ENCODE measurements around the gene CRADD.
"Not testable (repeated sequence)": the region's sequence is repeated elsewhere in the genome, so short reads cannot be mapped to it uniquely, and the experiment has no call there.

Gene CRADD

DNA sequence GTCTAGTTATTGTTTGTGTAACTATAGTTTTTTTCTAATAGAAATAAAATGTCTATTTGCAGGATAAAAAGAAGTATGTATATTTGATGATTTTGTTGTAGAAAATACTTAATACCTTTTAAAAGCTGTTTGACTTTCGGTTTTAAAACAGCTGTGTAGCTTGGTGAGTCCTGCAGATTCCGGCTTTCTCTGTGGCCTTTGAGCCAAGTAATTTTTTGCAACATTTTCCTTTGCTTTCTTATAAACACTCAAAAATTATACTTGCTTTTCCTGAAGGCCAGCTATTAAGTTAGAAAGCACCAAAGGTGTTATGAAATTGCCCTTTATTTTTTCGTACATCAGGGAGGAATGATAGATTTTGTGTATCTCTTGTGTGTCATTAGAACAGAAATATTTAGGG is 63.6 kb downstream of the CRADD start:
- no peak for DNase-seq

DNA sequence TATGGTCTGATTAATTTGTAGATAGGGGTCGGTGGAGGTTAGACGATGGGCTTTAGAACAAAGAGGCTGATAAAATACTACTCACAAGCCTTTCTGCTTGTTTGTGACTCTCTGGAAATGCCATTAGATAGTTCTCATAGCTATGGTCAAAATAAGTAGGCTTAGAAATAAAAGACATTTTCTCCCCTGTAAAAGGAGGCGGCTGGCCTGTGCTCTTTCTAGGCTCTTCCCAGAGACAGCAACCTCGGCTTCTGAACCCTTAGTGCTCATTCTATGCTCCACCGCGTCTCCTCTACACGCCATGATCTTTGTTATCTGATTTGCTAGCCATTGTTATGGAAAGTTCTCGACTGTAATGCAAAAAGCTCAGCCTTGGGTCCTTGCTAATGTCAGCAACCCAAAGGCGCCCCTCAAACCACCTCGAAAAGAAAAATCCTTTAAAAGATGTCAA is 64.5 kb downstream of the CRADD start:
- no peak for DNase-seq

DNA sequence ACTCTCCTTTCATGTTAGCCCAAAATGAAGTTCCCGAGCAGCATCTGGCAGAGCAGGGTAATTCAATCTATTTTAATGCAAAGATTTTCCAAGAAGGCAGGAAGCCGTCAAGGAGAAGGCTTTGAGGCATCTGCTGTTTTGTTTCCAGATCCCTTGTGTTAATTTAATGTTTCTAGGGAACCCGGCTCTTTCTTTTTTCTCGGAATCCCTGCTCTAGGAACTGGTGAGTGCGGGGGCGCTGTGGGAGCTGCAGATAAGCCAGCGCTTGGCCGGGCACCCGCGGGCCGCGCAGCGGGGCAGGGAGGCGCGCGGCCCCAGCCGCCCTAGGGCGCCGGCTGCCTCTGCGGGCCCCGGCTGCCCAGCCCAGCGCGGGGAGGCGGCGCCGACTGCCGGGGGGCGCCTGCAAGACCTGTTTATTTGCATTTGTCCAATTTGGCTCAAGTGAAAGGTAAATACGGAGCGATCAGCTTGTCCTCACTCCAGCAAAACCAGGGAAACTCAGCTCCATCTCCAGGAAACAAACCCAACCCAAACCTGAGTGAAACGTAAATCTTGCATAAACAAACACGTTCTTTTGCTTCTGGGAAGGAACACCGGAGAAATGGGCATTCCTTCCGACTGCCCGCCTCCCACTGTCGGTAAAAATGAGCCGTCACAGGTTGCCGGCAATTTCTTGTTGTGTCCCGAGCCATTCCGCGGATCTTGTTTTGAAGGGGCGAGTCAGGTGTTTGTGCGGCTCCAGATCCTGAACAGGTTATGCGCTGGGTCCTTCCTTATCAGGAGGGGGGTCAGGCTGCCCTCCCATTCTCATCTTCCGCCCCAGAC is 65.1 kb downstream of the CRADD start:
- DNase-seq = peak; percentile 43

DNA sequence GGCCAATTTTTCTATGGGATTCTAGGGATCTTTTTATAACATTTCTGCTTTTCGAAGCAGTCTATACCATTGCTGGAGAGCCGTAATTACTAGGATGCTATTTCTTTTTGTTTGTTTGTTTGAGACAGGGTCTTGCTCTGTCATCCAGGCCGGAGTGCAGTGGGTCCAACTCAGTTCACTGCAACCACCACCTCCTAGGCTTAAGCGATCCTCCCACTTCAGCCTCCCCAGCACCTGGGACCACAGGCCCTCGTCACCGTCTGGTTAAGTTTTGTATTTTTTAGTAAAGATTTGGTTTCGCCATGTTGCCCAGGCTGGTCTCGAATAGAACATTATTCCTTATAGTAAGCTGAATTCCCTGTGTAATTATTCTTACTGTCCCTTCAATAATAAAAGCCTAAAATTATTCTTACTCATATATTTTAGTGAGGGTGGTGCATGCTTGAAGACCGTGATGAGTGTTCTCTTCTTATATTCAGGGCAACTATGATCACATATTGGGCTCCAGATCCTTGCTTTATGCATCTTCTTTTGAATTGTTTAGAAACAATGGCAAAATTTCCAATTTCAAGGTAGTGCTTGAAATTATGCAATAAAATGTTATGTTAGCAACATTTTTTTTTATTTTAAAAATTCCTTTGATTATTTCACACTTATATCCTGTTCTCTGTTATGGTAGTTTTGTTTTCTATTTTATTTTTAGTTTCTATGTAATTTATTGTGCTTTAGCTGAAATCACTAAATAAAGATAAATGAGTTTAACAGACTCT is 66.2 kb downstream of the CRADD start:
- DNase-seq = no peak

DNA sequence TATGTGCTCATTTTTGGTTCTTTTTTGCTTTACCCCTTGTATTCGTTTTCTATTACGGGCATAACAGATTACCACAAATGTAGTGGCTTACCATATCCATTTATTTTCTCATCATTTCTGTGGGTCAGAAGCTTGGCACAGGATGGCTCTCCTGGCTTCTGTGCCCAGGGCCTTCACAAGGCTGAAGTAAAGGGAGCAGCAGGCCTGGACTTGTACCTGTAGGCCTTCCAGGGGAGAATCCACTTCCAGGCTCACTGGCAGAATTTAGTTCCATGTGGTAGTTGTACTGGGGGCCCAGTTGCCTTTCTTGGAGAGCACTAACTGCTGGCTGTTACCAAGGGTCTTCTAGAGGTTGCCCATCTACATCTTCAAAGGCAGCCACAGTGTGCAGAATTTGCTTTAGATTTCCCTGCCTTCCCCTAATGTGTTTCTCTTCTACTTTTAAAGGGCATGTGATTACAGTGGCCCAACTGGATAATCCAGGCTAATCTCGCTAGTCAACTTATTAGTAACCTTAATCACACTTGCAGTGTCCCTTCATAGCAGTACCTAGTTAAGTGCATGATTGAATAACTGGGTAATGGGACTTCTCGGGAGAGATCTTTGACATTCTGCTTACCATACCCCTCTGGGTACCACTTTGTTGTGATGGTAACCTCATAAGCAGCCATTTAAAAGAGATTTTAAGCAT is 67.0 kb downstream of the CRADD start:
- no peak for DNase-seq

DNA sequence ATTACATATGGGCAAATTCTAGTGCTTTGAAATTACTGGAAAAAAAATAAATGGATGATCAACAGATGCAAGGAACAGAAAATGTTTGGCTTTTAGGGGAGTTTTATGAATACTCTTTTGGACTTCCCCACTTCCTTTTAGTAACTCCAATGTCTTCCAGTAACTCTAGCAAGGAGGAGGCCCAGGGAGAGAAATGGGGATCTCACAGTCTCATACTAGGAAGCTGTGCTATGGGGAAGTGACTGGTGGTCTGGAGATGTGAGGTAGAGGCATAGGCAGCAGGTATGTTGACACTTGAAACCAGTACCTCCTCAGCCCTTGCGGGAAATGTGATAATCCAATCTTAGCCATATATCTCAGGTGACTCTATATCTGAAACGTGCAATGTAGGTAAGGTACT is 68.1 kb downstream of the CRADD start:
- DNase-seq = no peak

DNA sequence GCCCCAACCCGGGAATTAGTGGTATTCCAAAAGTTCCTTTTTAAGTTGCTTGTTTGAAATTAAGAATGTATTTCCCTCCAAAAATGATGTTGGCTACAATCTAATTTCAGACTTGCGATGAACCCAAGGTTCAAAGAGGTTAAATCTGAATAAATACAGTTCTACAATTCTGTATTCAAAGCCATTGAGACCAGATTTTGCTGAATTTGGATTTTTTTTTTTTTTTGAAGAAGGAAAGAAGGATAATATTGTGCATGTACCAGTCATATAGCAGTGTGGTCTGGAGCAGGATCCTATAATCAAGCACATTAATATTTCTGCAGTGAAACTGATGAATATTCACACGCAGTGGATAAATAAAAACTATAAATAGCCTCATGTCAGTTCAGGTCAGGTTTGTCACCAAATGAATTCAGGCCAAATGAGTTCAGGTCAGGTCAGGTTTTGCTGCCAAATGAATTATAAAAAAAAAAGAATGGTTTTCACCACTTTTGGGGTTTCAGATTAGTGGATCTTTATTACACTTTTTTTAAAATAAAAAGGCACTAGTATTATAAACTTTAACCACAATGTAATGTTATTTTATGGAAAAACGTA is 69.5 kb downstream of the CRADD start:
- DNase-seq = no peak

DNA sequence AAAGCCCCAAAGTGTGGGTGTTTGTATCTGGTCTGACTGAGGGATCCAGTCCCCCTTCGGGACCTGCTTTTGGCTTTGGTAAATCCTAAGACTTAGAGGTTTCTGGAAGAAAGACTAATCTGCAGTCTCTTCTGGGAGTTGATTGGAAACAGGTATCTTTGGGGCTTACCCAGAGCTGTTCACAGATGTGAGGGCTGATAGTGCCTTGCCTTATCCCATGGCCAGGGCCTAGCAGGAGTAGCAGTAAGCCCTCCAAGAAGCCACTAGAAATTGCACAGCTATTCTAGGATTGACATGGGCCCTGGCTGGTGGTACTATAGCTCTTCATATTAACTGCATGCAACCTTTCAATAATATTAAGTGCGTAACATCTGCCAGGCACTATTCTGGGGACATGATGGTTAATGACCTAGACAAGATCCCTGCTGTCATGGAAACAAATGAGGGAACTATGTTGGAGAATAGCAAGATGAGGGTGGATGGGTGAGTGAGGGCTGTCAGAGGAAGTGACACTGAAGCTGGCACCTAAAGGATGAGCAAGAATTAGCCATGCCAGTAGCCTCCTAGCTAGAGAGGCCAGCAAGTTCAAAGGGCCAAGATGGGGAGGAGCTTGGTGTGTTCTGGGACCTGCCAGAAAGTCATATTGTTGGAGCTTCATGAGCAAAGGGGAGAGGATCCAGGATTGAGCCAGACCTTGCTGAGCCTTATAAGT is 71.7 kb downstream of the CRADD start:
- no peak for DNase-seq

DNA sequence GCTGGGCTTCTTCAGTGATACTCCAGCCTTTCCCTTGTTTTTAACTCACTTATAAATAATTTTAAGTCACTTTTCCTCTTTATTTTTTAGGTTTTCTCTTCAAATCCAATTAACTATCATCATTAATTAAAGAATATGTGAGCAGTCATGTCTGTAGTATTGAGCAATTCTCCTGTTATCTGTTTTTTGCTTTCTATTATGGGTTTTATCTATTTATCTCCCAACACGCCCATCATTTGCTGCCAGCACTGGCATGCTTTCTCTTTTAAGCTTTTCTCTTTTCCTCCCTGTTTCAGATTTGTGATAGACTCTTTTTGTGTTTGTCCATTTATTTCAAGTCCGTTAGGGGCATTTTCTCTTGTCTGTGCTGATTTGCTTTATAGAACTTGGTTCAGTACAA is 72.3 kb downstream of the CRADD start:
- no peak for DNase-seq

DNA sequence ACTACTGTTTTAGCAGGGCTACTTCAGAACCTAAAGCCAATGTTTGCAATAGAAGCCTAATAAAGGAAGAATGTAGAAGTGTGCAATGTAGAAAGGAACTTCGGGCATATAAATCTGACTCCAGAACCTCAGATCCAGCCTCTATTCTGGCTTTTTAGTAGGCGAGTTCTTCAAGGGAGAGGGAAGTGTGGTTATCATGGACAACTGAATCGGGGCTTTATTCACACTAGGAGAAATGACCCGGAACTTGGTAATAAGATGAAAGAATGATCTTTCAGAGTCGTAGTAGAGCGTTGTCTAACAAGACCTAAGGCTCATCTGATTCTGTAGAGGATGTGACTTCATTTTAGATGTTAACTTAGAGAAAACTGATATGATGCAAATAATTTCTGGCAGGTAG is 72.9 kb downstream of the CRADD start:
- DNase-seq = no peak

DNA sequence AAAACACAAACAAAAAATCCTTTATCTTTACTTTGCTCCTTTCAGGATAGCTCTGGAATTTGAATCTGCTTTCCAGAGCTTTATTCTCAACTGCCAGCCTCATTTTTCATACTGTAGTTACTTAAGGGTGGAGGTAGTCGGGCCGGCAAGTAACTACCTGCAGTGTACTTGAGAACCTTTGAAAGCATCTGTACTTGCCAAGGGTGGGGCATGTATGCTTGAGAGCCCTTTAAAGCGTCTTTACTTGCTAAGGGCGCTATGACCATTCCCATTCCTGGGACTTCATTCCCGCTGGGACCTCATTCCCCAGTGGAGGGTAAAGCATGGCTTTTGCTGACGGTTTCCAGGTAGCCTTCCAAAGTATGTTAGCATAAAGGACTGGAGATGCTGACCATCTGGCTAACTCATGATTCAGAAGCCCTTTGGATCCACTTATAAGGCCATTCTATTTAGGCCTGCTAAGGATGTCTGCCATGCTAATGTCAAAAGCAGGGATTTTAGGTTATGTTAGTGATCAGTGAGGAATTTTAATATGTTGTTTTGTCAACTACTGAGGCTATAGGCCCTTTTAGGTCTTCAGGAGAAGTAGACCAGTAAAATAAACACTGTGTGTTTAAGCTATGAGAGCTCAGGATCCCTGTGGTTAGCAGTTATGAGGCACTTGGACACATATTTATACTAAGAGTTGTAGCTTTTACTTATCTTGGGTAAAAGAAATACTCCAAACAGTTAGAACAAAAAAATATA is 74.9 kb downstream of the CRADD start:
- DNase-seq = no peak

DNA sequence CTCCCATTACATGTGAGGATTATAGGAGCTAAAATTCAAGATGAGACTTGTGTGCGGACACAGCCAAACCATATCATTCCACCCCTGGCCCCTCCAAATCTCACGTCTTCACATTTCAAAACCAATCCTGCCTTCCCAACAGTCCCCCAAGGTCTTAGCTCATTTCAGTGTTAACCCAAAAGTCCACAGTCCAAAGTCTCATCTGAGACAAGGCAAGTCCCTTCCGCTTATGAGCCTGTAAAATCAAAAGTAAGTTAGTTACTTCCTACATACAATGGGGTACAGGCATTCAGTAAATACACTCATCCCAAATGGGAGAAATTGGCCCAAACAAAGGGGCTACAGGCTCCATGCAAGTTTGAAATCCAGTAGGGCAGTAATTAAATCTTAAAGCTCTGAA is 76.1 kb downstream of the CRADD start:
- no peak for DNase-seq

DNA sequence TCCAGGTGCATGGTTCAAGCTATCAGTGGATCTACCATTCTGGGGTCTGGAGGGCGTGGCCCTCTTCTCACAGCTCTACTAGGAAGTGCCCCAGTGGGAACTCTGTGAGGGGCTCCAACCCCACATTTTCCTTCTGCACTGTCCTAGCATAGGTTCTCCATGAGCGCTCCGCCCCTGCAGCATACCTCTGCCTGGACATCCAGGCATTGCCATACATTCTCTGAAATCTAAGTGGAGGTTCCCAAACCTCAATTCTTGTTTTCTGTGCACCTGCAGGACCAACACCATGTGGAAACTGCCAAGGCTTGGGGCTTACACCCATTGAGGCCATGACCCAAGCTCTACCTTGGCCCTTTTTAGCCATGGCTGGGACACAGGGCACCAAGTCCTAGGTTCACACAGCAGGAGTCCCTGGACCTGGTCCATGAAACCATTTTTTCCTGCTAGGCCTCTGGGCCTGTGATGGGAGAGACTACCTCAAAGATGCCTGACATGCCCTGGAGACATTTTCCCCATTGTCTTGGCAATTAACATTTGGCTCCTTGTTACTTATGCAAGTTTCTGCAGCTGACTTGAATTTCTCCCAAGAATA is 76.8 kb downstream of the CRADD start:
- no peak for DNase-seq

DNA sequence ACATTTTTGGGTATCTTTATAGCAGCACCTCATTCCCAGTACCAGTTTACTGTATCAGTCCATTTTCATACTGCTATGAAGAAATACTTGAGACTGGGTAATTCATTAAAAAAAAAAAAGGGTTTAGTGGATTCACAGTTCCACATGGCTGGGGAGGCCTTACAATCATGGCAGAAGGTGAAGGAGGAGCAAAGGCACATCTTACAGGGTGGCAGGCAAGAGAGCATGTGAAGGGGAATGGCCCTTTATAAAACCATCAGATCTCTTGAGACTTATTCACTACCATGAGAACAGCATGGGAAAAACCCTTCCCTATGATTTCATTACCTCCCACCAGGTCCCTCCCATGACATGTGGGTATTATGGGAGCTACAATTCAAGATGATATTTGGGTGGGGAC is 77.7 kb downstream of the CRADD start:
- not testable (repeated sequence) for DNase-seq

DNA sequence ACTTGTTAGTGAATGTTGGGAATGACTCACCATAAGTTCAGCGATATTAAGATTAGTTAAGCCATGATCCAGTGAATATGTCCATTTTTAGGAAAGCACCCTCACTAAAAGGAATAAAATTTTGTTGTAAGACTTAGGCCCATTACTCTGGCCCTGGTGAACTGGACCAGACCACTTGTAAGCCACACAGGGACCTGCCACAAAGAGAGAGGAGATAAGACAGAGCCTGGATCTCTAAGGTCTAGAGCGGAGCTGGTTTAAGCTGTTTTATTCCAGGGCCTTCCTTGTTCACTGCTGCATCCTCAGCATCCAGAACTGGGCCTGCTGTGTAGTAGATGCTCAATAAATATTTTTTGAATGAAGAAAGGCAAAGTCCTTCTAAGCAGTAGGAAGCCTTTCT is 79.1 kb downstream of the CRADD start:
- DNase-seq = no peak

DNA sequence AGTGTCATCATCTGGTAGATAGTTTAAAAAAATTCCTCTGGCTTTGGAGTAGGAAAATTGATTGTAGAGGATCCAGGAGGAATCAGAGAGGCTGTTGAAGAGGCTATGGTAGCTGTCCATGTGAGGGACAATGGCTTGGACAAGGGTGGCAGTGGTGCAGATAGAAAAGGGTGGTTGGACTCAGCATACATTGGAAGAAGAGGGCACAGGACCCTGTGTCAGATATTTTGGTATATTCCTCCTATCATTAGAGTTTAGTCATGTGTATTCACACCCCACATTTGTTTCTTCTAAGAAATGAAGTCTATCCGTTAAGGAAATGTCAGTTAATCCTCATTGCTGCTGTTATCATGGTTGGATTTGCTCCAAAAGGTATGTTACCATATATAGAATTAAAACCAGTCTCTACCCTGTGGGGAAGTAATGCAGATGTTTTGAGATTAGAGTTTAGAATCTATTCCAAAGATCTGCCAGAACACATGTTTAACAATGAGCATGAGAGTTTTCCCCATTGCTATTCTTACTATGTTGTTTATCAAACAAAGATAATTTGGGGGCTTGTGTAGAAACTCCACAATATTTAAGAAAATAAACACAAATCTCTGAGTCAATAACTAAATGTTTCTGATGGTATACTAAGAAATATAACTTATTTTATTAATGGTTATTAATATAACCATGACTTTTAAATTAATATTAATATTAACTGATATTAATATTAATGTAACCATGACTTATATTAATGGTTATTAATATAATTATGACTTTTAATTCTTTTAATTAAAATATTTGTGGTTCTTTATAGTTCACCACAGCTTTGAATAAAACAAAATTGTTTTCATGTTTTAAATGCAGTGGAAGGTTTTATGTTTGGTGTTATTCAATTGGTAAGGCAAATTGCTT is 80.9 kb downstream of the CRADD start:
- DNase-seq = no peak

DNA sequence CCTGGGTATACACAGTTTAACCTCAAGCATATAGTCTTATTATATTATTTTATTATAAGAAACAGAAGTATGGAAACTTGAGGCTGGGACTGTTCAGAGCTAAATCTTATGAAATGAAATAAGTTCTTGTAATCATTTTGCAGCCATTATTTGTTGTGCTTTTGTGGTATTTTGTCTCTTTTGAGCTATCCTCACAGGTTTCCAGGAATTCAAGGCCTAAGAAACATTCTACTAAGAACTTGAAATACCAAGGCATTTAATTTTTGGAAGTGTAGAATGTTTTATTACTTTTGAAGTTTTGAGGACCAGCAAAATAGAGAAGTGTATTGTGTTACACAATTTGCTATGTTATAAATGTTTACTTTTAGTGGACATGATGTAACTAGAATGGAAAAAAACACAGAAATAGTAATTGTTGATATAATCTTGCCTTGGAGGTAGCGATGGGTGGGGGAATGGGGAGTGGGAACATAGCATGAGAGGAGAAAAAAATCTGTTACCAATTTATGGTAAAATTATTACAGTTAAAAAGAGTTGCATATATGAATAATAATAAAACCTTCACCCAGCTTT is 81.7 kb downstream of the CRADD start:
- DNase-seq = no peak

DNA sequence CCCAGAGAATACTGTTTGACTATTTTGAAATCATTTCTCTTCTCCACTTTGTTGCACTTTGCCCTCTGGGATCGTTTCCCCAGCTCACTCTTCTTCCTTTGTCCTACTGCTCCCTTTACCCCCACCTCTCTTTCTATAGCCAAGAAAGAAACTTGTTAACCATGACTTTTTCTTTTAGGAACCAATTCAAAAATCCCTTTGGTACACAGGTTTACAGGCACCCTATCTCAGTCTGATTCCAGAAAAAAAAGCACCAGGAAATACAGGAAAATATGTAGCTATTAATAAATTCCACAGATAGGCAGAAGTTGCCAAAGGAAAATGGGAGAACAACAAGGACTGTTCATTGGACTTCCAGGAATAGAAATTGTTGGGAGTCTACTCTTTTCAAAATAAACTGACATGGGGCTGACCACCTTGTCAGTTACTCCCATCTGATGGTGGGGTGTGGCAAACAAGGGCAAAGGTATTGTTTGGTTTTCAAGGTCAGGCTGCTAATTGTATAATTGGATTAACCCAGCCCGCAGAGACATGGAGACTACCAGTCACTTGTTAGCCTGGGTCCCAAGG is 82.4 kb downstream of the CRADD start:
- no peak for DNase-seq

DNA sequence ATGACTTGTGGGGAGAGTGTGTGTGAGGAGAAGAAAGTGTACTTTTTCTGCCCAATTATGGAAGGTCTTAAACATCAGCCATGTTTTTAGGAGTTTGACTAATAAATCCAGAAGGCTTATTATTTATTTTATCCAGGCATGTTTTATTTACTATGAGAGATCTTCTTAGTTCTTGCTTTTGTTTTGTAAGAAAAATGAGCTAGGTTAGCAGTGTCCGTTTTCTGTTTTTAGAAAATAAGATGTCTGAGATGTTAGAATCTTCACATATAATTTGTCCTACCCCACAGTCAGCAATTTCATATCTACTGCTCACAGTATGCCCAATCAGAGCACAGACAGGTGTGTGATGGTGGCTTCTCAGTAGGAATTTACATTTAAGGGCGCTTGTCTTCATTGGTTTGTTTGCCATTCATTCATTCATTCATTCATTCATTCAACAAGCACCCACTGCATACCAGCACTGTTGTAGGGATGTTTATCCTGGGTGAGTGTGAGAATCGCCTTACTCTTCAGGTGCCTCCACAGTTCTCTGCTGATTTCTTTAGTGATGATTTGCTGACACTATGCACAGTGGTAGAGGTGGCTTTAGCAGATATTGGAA is 83.2 kb downstream of the CRADD start:
- no peak for DNase-seq

All from central memory CD4-positive, alpha-beta T cell (primary cell).